NCI-H345 treated with DMSO at 0.1 percent for 48 hours (cell line): ENCODE measurements around the gene FBLIM1.
"Not testable (repeated sequence)": the region's sequence is repeated elsewhere in the genome, so short reads cannot be mapped to it uniquely, and the experiment has no call there.

Experiments
- DNase-seq: peaks from one replicate; lab custom pipeline; 2025; ENCODE audit not compliant: unreplicated experiment; lab: John Stamatoyannopoulos, UW

Gene FBLIM1

DNA sequence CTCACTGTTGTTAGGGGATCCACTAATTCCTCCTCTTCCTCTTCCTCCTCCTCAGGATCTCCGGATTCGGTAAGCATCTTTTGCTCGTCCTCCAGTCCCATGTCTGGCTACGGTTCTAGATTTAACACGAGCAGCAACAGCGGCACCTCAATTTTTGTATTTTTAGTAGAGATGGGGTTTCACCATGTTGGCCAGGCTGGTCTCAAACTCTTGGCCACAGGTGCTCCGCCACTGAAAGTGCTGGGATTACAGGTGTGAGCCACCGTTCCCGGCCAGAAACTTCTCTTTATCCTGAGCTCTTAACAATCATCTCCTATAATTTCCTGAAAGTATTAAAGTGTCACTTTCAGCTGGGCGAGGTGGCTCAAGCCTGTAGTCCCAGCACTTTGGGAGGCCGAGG, 49.0 kb downstream of the FBLIM1 start, which contains the start of gene UQCRHL:
Gene UQCRHL (minus strand): TSS at position 101 of the 400 bp plus-strand sequence. CDS start 0 bp downstream, at position 101.
- DNase-seq, result not testable (repeated sequence)

GRCh38 chr1:15808955-15809354, 50.4 kb downstream of the FBLIM1 start:
- DNase-seq, result no peak

DNA sequence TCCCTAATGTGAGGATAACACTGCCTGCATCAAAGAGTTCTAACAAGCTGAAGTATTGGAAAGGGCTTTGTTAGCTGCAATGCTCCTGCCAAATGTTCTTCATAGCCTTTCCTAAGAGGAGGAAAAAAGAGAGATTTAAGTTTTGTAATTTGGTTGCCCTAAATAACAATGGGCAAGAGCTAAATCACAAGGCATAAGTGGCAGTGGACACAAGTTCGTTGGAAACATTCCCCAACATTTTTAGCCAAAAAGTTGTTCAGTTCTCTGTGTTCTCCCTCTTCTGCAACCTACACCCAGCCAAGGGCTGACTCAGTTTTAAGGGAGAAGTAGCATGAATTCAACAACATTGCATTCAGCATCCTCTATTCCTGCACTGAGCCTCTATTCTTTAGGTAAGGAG, 51.5 kb downstream of the FBLIM1 start:
- DNase-seq, result no peak

GRCh38 chr1:15816674-15817073, 58.1 kb downstream of the FBLIM1 start:
- no peak for DNase-seq

DNA sequence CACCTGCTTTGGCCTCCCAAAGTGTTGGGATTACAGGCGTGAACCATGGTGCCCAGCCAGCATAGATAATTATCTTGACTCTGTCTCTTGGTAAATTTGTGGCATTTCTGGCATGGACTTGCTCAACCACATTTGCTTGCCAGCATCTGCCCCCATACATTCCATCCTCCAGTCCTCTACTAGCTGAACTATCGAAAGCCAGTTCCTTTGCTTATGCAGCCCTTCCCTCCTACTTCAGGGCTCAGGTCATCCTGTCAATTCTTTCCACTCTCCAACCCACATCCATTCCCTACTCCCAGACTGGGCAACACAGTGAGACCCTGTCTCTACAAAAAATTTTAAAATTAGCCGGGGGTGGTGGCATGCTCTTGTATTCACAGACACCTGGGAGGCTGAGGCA, 61.9 kb downstream of the FBLIM1 start:
- no peak for DNase-seq

GRCh38 chr1:15825800-15826199, 67.2 kb downstream of the FBLIM1 start:
- DNase-seq, result no peak

DNA sequence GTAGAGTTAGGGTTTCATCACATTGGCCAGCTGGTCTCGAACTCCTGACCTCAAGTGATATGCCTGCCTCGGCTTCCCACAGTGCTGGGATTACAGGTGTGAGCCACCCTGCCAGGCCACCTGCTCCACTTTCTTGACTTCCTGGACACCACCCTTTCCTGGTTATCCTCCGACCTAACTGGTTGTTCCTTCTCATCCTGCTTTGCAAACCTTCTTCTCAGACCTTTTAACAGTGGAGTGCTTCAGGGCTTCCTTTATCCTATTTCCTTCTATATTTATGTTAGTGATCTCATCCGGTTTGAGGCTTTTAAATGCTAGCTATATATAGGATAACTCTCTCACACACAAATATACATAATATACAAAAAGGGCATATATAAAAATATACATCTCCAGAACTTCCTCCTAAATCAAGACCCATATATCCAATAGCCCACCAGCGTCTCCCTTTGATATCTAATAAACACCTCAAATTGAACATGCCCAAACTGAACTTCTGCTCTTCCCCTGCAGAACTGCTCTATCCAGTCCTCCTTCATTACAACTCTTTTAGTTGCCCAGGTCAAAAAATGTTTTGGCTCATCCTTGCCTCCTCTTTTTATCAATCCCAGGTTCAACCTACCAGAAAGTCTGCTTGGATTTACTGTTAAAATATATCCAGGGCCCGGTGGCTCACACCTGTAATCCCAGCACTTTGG, 68.4 kb downstream of the FBLIM1 start:
- DNase-seq, result no peak

GRCh38 chr1:15827567-15827966, 69.0 kb downstream of the FBLIM1 start:
- not testable (repeated sequence) for DNase-seq

DNA sequence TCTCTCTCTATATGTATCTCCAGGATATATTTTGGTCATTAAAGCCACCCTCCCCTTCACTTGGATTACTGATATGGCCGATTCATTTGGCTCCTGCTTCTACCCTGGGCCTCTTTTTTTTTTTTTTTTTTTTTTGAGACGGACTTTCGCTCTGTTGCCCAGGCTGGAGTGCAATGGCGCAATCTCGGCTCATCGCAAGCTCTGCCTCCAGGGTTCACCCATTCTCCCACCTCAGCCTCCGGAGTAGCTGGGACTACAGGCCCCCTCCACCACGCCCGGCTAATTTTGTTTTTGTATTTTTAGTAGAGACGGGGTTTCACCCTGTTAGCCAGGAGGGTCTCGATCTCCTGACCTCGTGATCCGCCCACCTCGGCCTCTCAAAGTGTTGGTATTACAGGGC, 70.3 kb downstream of the FBLIM1 start:
- not testable (repeated sequence) for DNase-seq

DNA sequence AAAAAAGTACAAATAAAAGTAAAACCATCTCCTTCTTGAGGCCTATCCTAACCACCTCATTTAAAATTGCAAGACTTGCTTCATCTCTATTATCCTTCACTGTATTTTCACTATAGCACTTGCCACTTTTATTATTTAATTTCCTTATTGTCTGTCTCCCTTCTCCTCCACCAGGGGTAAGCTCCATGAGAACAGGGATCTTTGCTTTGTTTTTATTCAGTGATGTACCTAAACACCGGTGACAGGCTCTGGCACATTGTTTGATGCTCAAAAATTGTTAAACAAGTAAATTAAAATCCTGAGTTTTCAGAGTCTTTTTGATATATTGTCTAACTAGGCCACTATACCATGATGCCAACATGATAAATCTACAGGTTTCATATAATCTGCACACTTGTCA, 71.7 kb downstream of the FBLIM1 start:
- no peak for DNase-seq

DNA sequence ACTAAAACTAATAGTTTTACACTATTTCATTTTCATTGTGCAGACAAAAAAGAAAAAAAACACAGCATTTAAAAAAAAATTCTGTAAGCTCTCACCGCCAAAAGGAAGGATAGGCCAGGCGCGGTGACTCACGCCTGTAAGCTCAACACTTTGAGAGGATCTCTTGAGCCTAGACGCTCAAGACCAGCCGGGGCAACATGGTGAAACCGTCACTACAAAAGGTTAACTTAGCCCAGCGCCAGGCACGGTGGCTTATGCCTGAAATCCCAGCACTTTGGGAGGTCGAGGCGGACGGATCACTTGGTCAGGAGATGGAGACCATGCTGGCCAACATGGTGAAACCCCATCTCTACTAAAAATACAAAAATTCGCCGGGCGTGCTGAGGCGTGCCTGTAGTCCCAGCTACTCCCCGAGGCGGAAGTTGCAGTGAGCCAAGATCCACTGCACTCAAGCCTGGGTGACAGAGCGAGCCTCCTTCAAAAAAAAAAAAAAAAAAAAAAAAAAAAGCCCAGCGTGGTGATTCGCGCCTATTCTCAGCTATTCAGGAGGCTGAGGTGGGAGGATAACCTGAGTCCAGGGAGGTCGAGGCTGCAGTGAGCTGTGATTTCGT, 74.6 kb downstream of the FBLIM1 start:
- DNase-seq, result no peak

DNA sequence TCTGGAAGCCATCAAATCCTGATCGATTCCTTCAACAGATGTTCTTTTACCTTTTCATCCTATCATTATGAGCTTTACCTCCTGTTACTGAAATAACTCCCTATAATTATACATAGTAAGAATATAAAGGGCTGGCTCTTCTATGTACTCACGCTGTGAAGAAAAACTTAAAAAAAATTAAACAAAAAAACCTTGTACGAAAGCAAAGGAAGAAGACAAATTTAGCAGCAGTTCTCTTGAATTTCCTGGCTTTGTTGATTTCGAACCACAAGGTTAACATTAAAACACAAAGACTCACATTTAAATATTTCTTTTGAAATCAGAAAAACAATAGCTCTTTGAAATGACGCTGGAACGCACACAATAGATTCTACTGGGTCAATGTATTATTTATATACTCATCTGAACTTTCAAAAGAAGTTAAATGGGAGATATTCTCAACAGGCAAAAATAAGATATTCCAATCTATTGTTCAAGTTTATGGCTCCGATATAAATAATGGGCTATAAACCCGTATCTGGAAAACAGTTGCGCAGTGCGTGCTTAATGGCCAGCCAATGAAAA, 75.3 kb downstream of the FBLIM1 start:
- no peak for DNase-seq

- DNase-seq, result peak; percentile 93
These were observed 76.0 kb downstream of the FBLIM1 start for GRCh38 chr1:15834406-15835204.

DNA sequence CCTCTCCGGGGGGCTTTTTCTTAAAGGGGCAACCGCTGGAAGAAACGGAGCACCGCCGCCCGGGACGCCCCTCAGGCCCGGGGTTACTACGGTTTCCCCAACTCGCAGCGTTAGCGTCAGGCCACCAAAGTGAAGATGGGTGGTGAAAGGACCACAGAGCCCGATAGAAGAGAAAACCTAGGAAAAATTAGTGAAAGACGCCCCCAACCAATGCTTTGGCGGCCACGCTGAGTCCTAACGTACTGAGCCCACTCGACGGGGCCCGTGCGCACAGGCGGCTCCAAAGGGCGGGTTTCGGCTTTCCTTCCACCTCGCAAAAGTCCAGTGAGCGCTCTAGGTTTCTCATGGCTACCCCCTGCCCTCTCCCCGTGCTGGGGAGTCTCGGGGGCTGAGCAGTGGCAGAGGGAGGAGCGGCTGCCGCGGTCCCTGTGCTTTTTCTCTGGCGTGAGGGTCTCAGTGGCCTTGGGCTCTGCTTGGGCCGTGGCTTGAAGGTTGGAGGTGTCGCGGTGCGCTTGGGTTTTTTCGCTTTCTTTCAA, 76.7 kb downstream of the FBLIM1 start:
- no peak for DNase-seq

GRCh38 chr1:15835741-15836510, 77.3 kb downstream of the FBLIM1 start:
- peak; percentile 98 for DNase-seq
